Measurements from ENCODE around the gene CDC42. TPM values are rescaled to one million over a fixed set of nuclear protein-coding genes. Genes with fewer than 3 reads are reported as not detected.

Gene CDC42
- total and polyA plus RNA-seq, 2 experiments from 2014 or later: 69.7 to 358 TPM

GRCh38 chr1:22041505-22041904 lies 11.0 kb upstream of the CDC42 start:
- WGBS (ENCODE audit: low lambda C conversion rate, missing lambda C conversion rate): 89% methylated on average over 1 of the region's 1 CpG
- no peak overlapping the region for H3K4me3 ChIP-seq
- no peaks in the 10 kb centered on the region for H4K20me1 ChIP-seq (ENCODE audit: insufficient read depth, poor library complexity, severe bottlenecking)
- no peaks in the 10 kb centered on the region for H3K9me3 ChIP-seq (ENCODE audit: low read depth)
- no peak overlapping the region for H3K4me2 ChIP-seq
- no peak overlapping the region for H2AFZ ChIP-seq
- H3K27ac ChIP-seq: no peak overlapping the region
- no peaks in the 10 kb centered on the region for H3K27me3 ChIP-seq
- no peak for TF ChIP-seq EZH2 (IDR thresholded peaks at IDR 0.05; ENCODE audit: borderline replicate concordance)
- no peak for TF ChIP-seq CTCF (IDR thresholded peaks at IDR 0.05; ENCODE audit: poor library complexity)
- H3K79me2 ChIP-seq: no peaks in the 10 kb centered on the region
- H3K4me1 ChIP-seq (ENCODE audit: insufficient read depth): peaks cover 11% of the 10 kb centered on the region
- H3K9me2 ChIP-seq (replicated peaks; ENCODE audit: insufficient read depth): no peaks in the 10 kb centered on the region
- no peak for DNase-seq (ENCODE audit: low spot score)
- H3K36me3 ChIP-seq (replicated peaks; ENCODE audit: insufficient read depth, low read depth): no peaks in the 10 kb centered on the region

GRCh38 chr1:22043198-22043769 lies 9.2 kb upstream of the CDC42 start:
- peak; percentile 51 for DNase-seq (ENCODE audit: low spot score)
- no peaks in the 10 kb centered on the region for H3K36me3 ChIP-seq (replicated peaks; ENCODE audit: insufficient read depth, low read depth)
- no peaks in the 10 kb centered on the region for H3K27me3 ChIP-seq
- H3K9me3 ChIP-seq (ENCODE audit: low read depth): no peaks in the 10 kb centered on the region
- peak overlapping the region; percentile 47 for H3K27ac ChIP-seq
- H3K4me1 ChIP-seq (ENCODE audit: insufficient read depth): peaks cover 11% of the 10 kb centered on the region
- H2AFZ ChIP-seq: no peak overlapping the region
- H3K9me2 ChIP-seq (replicated peaks; ENCODE audit: insufficient read depth): no peaks in the 10 kb centered on the region
- no peak overlapping the region for H3K4me3 ChIP-seq
- peak overlapping the region; percentile 16 for H3K4me2 ChIP-seq
- no peak for TF ChIP-seq CTCF (IDR thresholded peaks at IDR 0.05; ENCODE audit: poor library complexity)
- TF ChIP-seq EZH2 (IDR thresholded peaks at IDR 0.05; ENCODE audit: borderline replicate concordance): no peak
- no peak for TF ChIP-seq EZH2phosphoT487 (IDR thresholded peaks at IDR 0.05; ENCODE audit: low read depth, severe bottlenecking, unreplicated experiment)
- no peaks in the 10 kb centered on the region for H4K20me1 ChIP-seq (ENCODE audit: insufficient read depth, poor library complexity, severe bottlenecking)
- H3K79me2 ChIP-seq: no peaks in the 10 kb centered on the region
- 72% methylated on average over 3 of the region's 3 CpGs for WGBS (ENCODE audit: low lambda C conversion rate, missing lambda C conversion rate)

DNA sequence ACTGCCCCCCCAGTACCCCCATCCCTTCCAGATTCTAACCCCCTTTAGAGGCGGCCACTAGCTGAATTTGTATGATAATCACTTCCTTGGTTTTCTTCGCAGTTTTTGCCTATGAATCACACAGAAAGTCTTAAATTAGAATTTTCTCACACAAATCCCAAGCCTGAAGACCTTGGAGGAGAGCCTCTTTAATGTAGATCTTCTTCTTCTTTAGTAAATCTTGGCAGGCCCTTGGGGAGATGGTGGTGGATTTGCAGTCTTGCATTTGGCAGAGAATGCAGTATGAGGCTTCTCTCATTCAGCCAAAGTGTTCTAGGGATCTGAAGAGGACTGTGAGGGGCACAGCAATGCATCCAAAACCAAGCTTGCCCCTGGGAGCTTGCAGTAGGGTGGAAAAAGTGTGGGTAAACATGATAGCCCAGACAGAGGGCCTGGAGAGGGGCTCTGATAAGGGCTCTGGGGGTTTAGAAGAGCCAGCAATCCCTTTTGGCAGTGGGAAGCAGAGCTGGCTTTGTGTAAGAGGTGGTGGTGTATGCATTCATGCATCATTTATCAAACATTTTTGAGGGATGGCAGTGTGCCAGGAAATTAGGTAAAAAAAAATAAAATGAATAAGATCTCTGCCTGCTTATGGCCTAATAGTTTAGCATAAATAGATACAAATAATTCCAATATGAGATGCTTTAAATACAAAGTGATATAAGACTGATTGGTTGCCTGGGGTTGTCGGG lies 7.7 kb upstream of the CDC42 start:
- H3K27ac ChIP-seq: no peak overlapping the region
- H3K4me2 ChIP-seq: no peak overlapping the region
- H4K20me1 ChIP-seq (ENCODE audit: insufficient read depth, poor library complexity, severe bottlenecking): no peaks in the 10 kb centered on the region
- DNase-seq (ENCODE audit: low spot score): no peak
- H3K36me3 ChIP-seq (replicated peaks; ENCODE audit: insufficient read depth, low read depth): no peaks in the 10 kb centered on the region
- H3K9me3 ChIP-seq (ENCODE audit: low read depth): no peaks in the 10 kb centered on the region
- TF ChIP-seq EZH2 (IDR thresholded peaks at IDR 0.05; ENCODE audit: borderline replicate concordance) (no peak), EZH2phosphoT487 (IDR thresholded peaks at IDR 0.05; ENCODE audit: low read depth, severe bottlenecking, unreplicated experiment) (no peak), CTCF (IDR thresholded peaks at IDR 0.05; ENCODE audit: poor library complexity) (no peak)
- H3K27me3 ChIP-seq: no peaks in the 10 kb centered on the region
- H3K4me1 ChIP-seq (ENCODE audit: insufficient read depth): peaks cover 11% of the 10 kb centered on the region
- H3K4me3 ChIP-seq: no peak overlapping the region
- H3K79me2 ChIP-seq: no peaks in the 10 kb centered on the region
- H2AFZ ChIP-seq: no peak overlapping the region
- WGBS (ENCODE audit: low lambda C conversion rate, missing lambda C conversion rate): 80% methylated on average over 3 of the region's 3 CpGs
- no peaks in the 10 kb centered on the region for H3K9me2 ChIP-seq (replicated peaks; ENCODE audit: insufficient read depth)

Measured in hepatocyte (in vitro differentiated cells).